HL-60 (cell line): ENCODE measurements around the gene MACIR.

Experiments used
- POLR2AphosphoS5 ChIP-seq: IDR thresholded peaks from 2 replicates; pipeline ENCODE4 v1.6.1; 2012; ENCODE audit warnings: low read depth
- TF ChIP-seq, protein P1 (sequence below): IDR thresholded peaks from one replicate; pipeline ENCODE4 v1.5.1; 2011; ENCODE audit warnings: low read length, control low read depth, inconsistent platforms; ENCODE audit not compliant: insufficient read depth

DNA sequence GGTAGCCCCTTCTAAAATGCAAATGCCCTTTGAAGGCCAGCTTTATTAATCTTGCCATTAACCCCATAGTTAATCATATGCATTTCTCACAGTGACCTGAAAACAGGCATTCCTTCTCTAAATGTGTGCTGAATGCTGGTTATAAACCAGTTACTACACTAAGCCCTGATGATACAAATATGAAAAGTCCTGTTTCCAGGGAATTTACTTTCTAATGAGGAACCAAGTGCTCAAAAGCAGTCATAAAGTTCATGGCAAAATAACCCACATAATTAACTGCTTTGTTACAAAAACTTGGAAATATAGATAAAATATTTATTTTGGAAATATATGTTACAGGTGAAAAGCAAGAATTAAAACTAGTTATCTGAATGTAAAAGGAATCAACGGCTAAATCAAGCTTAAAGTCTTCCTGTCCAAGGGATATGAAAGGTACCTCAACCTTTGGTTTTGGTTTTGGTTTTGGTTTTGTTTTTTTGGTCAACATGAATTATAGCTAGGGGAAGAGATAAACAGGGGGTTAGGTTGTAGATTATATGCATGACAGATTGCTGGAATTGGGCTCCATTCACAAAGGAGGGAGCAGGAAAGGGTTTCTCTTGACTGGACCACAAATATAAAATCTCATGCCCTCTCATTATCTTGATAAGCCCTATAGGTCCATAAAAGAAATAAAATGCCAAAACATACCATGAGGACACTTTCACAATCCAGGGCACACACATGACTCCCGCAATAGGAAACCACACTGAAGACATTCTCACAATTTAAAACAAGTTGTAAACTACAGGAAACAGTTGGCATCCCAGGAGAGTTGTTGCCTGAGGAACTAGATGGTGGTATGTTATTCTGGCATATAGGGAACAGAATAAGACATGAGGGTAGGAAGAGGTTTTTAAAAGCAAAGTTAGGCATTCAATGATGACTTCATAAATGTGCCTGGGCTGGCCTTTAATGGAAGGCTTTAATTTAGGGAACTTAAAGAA, 46.7 kb upstream of the MACIR start:
- TF ChIP-seq, protein P1, sequence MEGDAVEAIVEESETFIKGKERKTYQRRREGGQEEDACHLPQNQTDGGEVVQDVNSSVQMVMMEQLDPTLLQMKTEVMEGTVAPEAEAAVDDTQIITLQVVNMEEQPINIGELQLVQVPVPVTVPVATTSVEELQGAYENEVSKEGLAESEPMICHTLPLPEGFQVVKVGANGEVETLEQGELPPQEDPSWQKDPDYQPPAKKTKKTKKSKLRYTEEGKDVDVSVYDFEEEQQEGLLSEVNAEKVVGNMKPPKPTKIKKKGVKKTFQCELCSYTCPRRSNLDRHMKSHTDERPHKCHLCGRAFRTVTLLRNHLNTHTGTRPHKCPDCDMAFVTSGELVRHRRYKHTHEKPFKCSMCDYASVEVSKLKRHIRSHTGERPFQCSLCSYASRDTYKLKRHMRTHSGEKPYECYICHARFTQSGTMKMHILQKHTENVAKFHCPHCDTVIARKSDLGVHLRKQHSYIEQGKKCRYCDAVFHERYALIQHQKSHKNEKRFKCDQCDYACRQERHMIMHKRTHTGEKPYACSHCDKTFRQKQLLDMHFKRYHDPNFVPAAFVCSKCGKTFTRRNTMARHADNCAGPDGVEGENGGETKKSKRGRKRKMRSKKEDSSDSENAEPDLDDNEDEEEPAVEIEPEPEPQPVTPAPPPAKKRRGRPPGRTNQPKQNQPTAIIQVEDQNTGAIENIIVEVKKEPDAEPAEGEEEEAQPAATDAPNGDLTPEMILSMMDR: no peak
- TF ChIP-seq POLR2AphosphoS5: no peak
